HepG2 (cell line): ENCODE results near the gene CCNYL1. TPM values are rescaled to one million over a fixed set of nuclear protein-coding genes. Genes with fewer than 3 reads are reported as not detected.

Experiments used
- CBX5 ChIP-seq: sonication (generic); formaldehyde crosslinking; IDR thresholded peaks from 2 replicates; pipeline ENCODE4 v1.4.0; 2020; ENCODE audit warnings: missing genetic modification reagents, borderline replicate concordance
- CREB3 ChIP-seq: sonication (generic); formaldehyde crosslinking; IDR thresholded peaks from 2 replicates; pipeline ENCODE4 v1.5.0; 2020; ENCODE audit warnings: missing genetic modification reagents
- FOXK2 ChIP-seq: fragments of 450-650 bp; IDR thresholded peaks from 2 replicates; pipeline ENCODE4 v1.6.1; 2016
- PBX3 ChIP-seq: sonication (generic); formaldehyde crosslinking; IDR thresholded peaks from 2 replicates; pipeline ENCODE4 v1.8.1; 2023; ENCODE audit warnings: missing genetic modification reagents, inconsistent platforms, borderline replicate concordance
- RAD51 ChIP-seq: fragments of 450-650 bp; IDR thresholded peaks from 2 replicates; pipeline ENCODE4 v1.6.1; 2016; ENCODE audit warnings: borderline replicate concordance
- RBM22 ChIP-seq: fragments of 200-400 bp; formaldehyde crosslinking; optimal IDR thresholded peaks from 2 replicates; pipeline ENCODE3; 2017; ENCODE audit warnings: mild to moderate bottlenecking, low read length, moderate library complexity
- SKIL ChIP-seq: sonication (generic); formaldehyde crosslinking; IDR thresholded peaks from 2 replicates; pipeline ENCODE4 v1.8.0; 2022; ENCODE audit warnings: missing genetic modification reagents, mild to moderate bottlenecking, moderate library complexity, borderline replicate concordance
- SP5 ChIP-seq: IDR thresholded peaks from 2 replicates; pipeline ENCODE4 v1.6.1; 2016; ENCODE audit warnings: low read depth, borderline replicate concordance
- TFE3 ChIP-seq: IDR thresholded peaks from 2 replicates; pipeline ENCODE4 v1.6.1; 2016
- TRIM22 ChIP-seq: fragments of 450-650 bp; IDR thresholded peaks from 2 replicates; pipeline ENCODE4 v1.6.1; 2017
- UBTF ChIP-seq: sonication (generic); formaldehyde crosslinking; IDR thresholded peaks from 2 replicates; pipeline ENCODE4 v1.4.0; 2020; ENCODE audit warnings: mild to moderate bottlenecking, missing genetic modification reagents
- ZHX1 ChIP-seq: sonication (generic); formaldehyde crosslinking; IDR thresholded peaks from 2 replicates; pipeline ENCODE4 v1.8.1; 2022; ENCODE audit warnings: low read depth, mild to moderate bottlenecking, missing genetic modification reagents
- ZNF629 ChIP-seq: sonication (generic); formaldehyde crosslinking; conservative IDR thresholded peaks from 2 replicates; pipeline ENCODE4 v1.5.0; 2020; ENCODE audit warnings: missing genetic modification reagents
- ZNF768 ChIP-seq: sonication (generic); formaldehyde crosslinking; IDR thresholded peaks from 2 replicates; pipeline ENCODE4 v1.4.0; 2020; ENCODE audit warnings: missing genetic modification reagents
- polyA plus RNA-seq, 8 experiments: library from polyadenylated mRNA; depleted of rRNA in 3 of 8; stranded (reverse) in 7 of 8; unstranded in 1 of 8; fragments of >200 nt; fragmentation: Illumina TruSeq in 4 of 8; extraction: Trizol in 4 of 8; gene quantifications; 2 replicates each; pipeline versions ENCODE4 v1.2.1 to v1.2.3, GENCODE V29; 2011 to 2016; ENCODE audit warnings: low read depth in 4 of 8, missing spikeins in 1 of 8, mixed read lengths in 1 of 8; ENCODE audit not compliant: insufficient read depth in 1 of 8
- total RNA-seq, 5 experiments: library from RNA; depleted of rRNA; stranded (reverse); fragments of >200 nt; fragmentation: Illumina TruSeq; extraction: Trizol; gene quantifications; 2 replicates each; pipeline ENCODE4 v1.2.3, GENCODE V29; 2016; ENCODE audit warnings: low read depth in 1 of 5

Gene CCNYL1
- total and polyA plus RNA-seq, 2 of the 13 experiments (the other 11 are each of a cell fraction or from before 2014, with no cell fraction given), result 12.5 to 16.2 TPM

GRCh38 chr2:207782238-207783030 is 71.0 kb downstream of the CCNYL1 start (continued):
- no peak for TF ChIP-seq SKIL (CRISPR knock-in tag)
- TF ChIP-seq CREB3 (CRISPR knock-in tag), result no peak
- no peak for TF ChIP-seq TRIM22
- TF ChIP-seq RBM22, result no peak
- TF ChIP-seq ZNF629 (CRISPR knock-in tag), result peak; percentile 54
- peak; percentile 20; the same call in 1 of the 2 replicates for TF ChIP-seq SP5 (CRISPR knock-in tag)
- 0 out of 2 replicates have a peak, but pooled peaks have one; percentile 53 for TF ChIP-seq ZHX1 (CRISPR knock-in tag)
- no peak for TF ChIP-seq RAD51
- no peak for TF ChIP-seq PBX3 (CRISPR knock-in tag)
- TF ChIP-seq CBX5 (CRISPR knock-in tag), result peak; percentile 72; the same call in 1 of the 2 replicates
- no peak for TF ChIP-seq UBTF (CRISPR knock-in tag)
- peak; percentile 61; the same call in 1 of the 2 replicates for TF ChIP-seq FOXK2
- TF ChIP-seq ZNF768 (CRISPR knock-in tag), result peak; percentile 52; the same call in 1 of the 2 replicates
- TF ChIP-seq TFE3 (CRISPR knock-in tag), result peak; percentile 24; the same call in 1 of the 2 replicates
